Measurements from ENCODE around the gene C20orf144.
"Not testable (repeated sequence)": the region's sequence is repeated elsewhere in the genome, so short reads cannot be mapped to it uniquely, and the experiment has no call there.

C20orf144 gene

GRCh38 chr20:33693741-33694638 is 31.9 kb downstream of the C20orf144 start:
- no peak for DNase-seq (ENCODE audit: low read depth in 2 of 2)

- no peak for DNase-seq (ENCODE audit: low read depth in 2 of 2)
Observed at GRCh38 chr20:33694639-33695012, 32.5 kb downstream of the C20orf144 start.

- no peak for DNase-seq (ENCODE audit: low read depth in 2 of 2)
Observed at GRCh38 chr20:33696448-33696847, 34.3 kb downstream of the C20orf144 start.

GRCh38 chr20:33697129-33697528 is 35.0 kb downstream of the C20orf144 start:
- no peak for DNase-seq (ENCODE audit: low read depth in 2 of 2)

GRCh38 chr20:33698966-33699365 is 36.8 kb downstream of the C20orf144 start:
- DNase-seq (ENCODE audit: low read depth in 2 of 2): not testable (repeated sequence)

GRCh38 chr20:33700696-33701441 is 38.7 kb downstream of the C20orf144 start:
- DNase-seq (ENCODE audit: low read depth in 2 of 2): not testable (repeated sequence)

GRCh38 chr20:33701629-33702450 is 39.7 kb downstream of the C20orf144 start:
- no peak for DNase-seq (ENCODE audit: low read depth in 2 of 2)

GRCh38 chr20:33702861-33703260 is 40.7 kb downstream of the C20orf144 start:
- DNase-seq (ENCODE audit: low read depth in 2 of 2): no peak

GRCh38 chr20:33703498-33704137 is 41.5 kb downstream of the C20orf144 start:
- no peak for DNase-seq (ENCODE audit: low read depth in 2 of 2)

GRCh38 chr20:33704197-33704924 is 42.2 kb downstream of the C20orf144 start:
- no peak for DNase-seq (ENCODE audit: low read depth in 2 of 2)

- no peak for DNase-seq (ENCODE audit: low read depth in 2 of 2)
Observed at GRCh38 chr20:33707668-33708067, 45.5 kb downstream of the C20orf144 start.

- DNase-seq (ENCODE audit: low read depth in 2 of 2): no peak
Observed at GRCh38 chr20:33709398-33709797, 47.3 kb downstream of the C20orf144 start.

GRCh38 chr20:33709905-33710541 is 47.9 kb downstream of the C20orf144 start:
- DNase-seq (ENCODE audit: low read depth in 2 of 2): no peak

GRCh38 chr20:33710681-33711445 is 48.7 kb downstream of the C20orf144 start:
- no peak for DNase-seq (ENCODE audit: low read depth in 2 of 2)

- no peak for DNase-seq (ENCODE audit: low read depth in 2 of 2)
Observed at GRCh38 chr20:33711446-33711738, 49.3 kb downstream of the C20orf144 start.
